NB4 (cell line): ENCODE measurements around the gene ALG5.

Experiments used
- DNase-seq: peaks from one replicate; pipeline ENCODE4 v3.0.0; 2010; ENCODE audit warnings: low read depth
- H3K4me3 ChIP-seq: one replicate; pipeline ENCODE4 v1.5.1; 2011; ENCODE audit warnings: mild to moderate bottlenecking, low read depth, low read length, moderate library complexity
- MYC ChIP-seq: IDR thresholded peaks from 2 replicates; pipeline ENCODE4 v1.6.1; 2011; ENCODE audit warnings: low read depth, low read length
- POLR2A ChIP-seq: IDR thresholded peaks from 2 replicates; pipeline ENCODE4 v1.6.1; 2011; ENCODE audit warnings: mild to moderate bottlenecking; ENCODE audit not compliant: insufficient read length; ENCODE audit errors: extremely low read depth
- TF ChIP-seq, protein P1 (sequence below): IDR thresholded peaks from one replicate; pipeline ENCODE4 v1.5.1; 2012; ENCODE audit warnings: low read depth, low read length
- TF ChIP-seq, protein P2 (sequence below): IDR thresholded peaks from 2 replicates; pipeline ENCODE4 v1.6.1; 2011; ENCODE audit warnings: low read depth, low read length

The ALG5 gene

DNA sequence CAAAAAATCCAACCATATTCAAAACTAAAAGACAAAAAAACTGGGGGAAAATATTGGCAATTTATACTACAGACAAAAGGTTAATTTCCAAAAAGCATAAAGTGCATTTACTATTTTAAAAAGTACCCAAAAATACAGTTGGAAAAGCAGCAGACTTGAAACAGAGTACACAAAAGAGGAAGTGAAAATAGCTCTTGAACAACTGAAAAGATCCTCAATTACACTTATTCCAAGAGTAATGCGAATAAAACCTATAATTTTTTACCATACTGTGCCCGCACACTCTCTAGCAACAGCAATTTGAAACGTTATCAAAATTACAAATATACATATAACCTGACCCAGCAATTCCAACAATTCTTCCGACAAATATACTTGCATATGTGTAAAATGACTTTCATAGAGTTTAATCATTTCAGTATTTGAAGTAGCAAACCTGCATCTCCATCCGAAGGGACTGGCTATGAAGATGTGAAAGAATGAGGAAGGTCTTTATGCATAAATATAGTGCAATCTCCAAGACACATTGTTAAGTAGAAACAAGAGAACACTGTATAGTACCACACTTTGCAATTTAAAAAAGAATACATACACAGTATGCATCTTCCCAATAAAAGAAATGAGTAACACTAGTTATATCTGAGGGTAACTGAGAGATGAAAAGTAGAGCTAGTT lies 25.4 kb downstream of the ALG5 start:
- peak; percentile 47 for DNase-seq
- TF ChIP-seq POLR2A = no peak
- no peak for TF ChIP-seq MYC
- TF ChIP-seq, protein P1, sequence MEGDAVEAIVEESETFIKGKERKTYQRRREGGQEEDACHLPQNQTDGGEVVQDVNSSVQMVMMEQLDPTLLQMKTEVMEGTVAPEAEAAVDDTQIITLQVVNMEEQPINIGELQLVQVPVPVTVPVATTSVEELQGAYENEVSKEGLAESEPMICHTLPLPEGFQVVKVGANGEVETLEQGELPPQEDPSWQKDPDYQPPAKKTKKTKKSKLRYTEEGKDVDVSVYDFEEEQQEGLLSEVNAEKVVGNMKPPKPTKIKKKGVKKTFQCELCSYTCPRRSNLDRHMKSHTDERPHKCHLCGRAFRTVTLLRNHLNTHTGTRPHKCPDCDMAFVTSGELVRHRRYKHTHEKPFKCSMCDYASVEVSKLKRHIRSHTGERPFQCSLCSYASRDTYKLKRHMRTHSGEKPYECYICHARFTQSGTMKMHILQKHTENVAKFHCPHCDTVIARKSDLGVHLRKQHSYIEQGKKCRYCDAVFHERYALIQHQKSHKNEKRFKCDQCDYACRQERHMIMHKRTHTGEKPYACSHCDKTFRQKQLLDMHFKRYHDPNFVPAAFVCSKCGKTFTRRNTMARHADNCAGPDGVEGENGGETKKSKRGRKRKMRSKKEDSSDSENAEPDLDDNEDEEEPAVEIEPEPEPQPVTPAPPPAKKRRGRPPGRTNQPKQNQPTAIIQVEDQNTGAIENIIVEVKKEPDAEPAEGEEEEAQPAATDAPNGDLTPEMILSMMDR = no peak
- TF ChIP-seq, protein P2, sequence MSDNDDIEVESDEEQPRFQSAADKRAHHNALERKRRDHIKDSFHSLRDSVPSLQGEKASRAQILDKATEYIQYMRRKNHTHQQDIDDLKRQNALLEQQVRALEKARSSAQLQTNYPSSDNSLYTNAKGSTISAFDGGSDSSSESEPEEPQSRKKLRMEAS = no peak
- H3K4me3 ChIP-seq = no peak overlapping the region

DNA sequence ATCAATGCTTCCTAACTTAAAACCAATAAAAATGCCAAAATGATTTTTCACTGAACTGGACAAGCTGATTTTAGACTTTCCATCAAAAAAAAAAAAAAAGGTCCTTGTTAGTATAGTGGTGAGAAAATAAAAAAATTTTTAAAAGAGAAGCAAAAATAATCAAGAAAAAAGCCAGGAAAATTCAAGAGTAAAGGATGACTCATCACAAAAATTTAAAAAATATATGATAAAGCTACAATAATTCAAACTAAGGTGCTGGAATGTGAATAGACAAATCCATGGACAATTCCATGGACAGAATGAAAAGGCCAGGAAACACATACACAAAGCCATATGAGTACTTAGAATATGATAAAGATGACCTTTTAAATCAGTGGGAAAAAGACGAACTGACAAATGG lies 26.1 kb downstream of the ALG5 start:
- no peak overlapping the region for H3K4me3 ChIP-seq
- no peak for DNase-seq
- TF ChIP-seq, protein P2 = no peak
- TF ChIP-seq POLR2A (no peak), MYC (no peak)
- TF ChIP-seq, protein P1 = no peak

DNA sequence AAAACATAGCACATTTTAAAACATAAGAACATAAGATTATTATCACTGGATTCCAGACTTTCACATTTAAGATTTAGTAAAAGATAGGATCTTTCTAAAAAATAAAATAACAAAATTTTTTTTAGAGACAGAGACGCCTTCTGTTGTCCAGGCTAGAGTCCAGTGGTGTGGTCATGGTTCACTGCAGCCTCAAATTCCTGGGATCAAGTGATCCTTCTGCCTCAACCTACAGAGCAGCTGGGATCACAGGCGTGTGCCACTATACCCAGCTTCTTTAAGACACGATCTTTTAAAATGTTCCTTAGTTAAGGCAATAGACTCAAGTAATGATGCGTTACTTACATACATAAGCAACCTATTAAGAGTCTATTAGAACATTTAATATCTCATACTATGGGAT lies 32.7 kb downstream of the ALG5 start:
- TF ChIP-seq MYC (no peak), POLR2A (no peak)
- TF ChIP-seq, protein P1 = no peak
- TF ChIP-seq, protein P2 = no peak
- H3K4me3 ChIP-seq = no peak overlapping the region
- no peak for DNase-seq

DNA sequence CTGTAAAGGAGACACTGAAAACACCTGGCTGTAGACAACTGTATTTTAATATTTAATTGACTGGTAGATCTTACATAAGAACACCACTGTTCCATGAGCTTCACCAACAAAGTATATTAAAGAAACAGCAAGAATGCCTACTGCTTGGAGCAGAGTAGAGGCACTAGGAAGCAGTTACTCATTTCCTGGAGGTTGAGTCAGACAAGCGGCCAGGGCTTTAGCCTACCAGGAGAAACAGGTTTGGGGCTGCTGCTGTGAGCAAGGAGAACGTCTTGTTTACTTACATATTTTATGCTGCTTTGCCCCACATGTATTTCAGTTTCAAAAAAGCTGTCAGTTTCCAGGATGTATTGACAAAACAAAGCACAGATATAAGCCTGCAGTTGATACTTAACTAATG lies 33.4 kb downstream of the ALG5 start:
- TF ChIP-seq, protein P1 = no peak
- TF ChIP-seq POLR2A (no peak), MYC (no peak)
- TF ChIP-seq, protein P2 = no peak
- H3K4me3 ChIP-seq = no peak overlapping the region
- peak; percentile 15 for DNase-seq

DNA sequence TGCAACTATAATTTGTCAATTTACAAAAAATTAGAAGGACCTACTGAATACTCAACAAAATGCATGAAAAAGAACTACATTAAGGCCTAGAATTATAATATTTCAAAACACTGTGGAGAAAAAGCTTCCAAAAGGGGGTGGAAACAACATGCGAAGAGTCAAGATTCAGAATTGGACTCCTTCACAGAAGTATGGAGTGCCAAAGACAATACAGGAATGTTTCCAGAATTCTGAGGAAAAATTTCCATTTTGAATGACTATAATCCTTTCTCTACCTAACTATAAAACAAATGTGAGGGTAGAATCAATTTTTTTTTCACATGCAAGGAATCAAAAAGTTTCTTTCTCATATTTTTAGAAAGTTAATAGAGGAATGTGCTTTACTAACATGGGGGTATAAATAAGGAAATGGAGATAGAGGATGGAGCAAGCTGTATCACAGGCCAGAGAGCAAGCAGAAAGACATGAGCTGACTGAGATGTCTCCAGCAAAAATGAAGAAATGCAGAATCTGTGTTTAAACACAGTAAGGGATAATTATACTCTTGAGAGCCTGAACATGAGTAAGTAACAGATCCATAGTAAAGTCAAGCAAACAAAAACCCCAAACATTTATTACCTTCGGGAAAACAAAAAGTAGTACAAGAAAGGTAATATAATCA lies 39.6 kb downstream of the ALG5 start:
- TF ChIP-seq, protein P1 = no peak
- TF ChIP-seq MYC (no peak), POLR2A (no peak)
- TF ChIP-seq, protein P2 = no peak
- H3K4me3 ChIP-seq = no peak overlapping the region
- no peak for DNase-seq
